Liver (tissue), 9 donors: Measurements from ENCODE around the gene RFX8. TPM values are rescaled to one million over a fixed set of nuclear protein-coding genes. Genes with fewer than 3 reads are reported as not detected.

Experiments used
- DNase-seq: peaks from one replicate; pipeline ENCODE4 v3.0.0-alpha.2; 2017; ENCODE audit warnings: low spot score
- H3K27ac ChIP-seq, 2 donors: one replicate each; pipeline ENCODE4 v1.7.0; 2013; ENCODE audit warnings: inconsistent platforms in 2 of 2, low read length in 2 of 2, control low read depth in 1 of 2, low read depth in 1 of 2, mild to moderate bottlenecking in 1 of 2
- H3K27me3 ChIP-seq, 4 donors: one replicate each; pipeline versions ENCODE4 v1.6.1 to v1.7.0; 2013; ENCODE audit warnings: low read length in 3 of 4, inconsistent platforms in 1 of 4, mild to moderate bottlenecking in 1 of 4, moderate library complexity in 1 of 4; ENCODE audit not compliant: control insufficient read depth in 4 of 4, insufficient read depth in 4 of 4
- H3K36me3 ChIP-seq, 4 donors: one replicate each; pipeline versions ENCODE4 v1.6.1 to v1.7.0; 2013; ENCODE audit warnings: low read length in 3 of 4, mild to moderate bottlenecking in 3 of 4, low read depth in 1 of 4, moderate library complexity in 1 of 4; ENCODE audit not compliant: control insufficient read depth in 4 of 4, insufficient read depth in 3 of 4
- H3K4me1 ChIP-seq, 4 donors: one replicate each; pipeline versions ENCODE4 v1.6.1 to v1.7.0; 2013; ENCODE audit warnings: low read length in 3 of 4, mild to moderate bottlenecking in 3 of 4, moderate library complexity in 1 of 4; ENCODE audit not compliant: control insufficient read depth in 4 of 4, insufficient read depth in 4 of 4
- H3K4me3 ChIP-seq, 3 donors: one replicate each; pipeline versions ENCODE4 v1.6.1 to v1.7.0; 2013; ENCODE audit warnings: low read length in 3 of 3, control low read depth in 1 of 3, low read depth in 1 of 3, mild to moderate bottlenecking in 1 of 3
- H3K9ac ChIP-seq, 2 donors: one replicate each; pipeline ENCODE4 v1.7.0; 2013; ENCODE audit warnings: low read length in 2 of 2, mild to moderate bottlenecking in 2 of 2, moderate library complexity in 2 of 2, control low read depth in 1 of 2, low read depth in 1 of 2
- H3K9me3 ChIP-seq, 4 donors: one replicate each; pipeline versions ENCODE4 v1.6.1 to v1.7.0; 2013; ENCODE audit warnings: low read length in 3 of 4; ENCODE audit not compliant: control insufficient read depth in 4 of 4
- ATF3 ChIP-seq: IDR thresholded peaks from 2 replicates; pipeline ENCODE4 v1.6.1; 2016; ENCODE audit warnings: antibody characterized with exemption
- CTCF ChIP-seq: fragments of 150-350 bp; IDR thresholded peaks from 2 replicates; pipeline ENCODE4 v1.5.1; 2017; ENCODE audit warnings: improper control_type of control experiment, low read depth, low read length; ENCODE audit not compliant: missing input control
- EGR1 ChIP-seq, 2 donors: IDR thresholded peaks; 2 replicates each; pipeline ENCODE4 v1.6.1; 2016 to 2018; ENCODE audit warnings: antibody characterized with exemption in 2 of 2, low read depth in 2 of 2
- FOXA1 ChIP-seq: IDR thresholded peaks from 2 replicates; pipeline ENCODE4 v1.6.1; 2016; ENCODE audit warnings: antibody characterized with exemption
- FOXA2 ChIP-seq: IDR thresholded peaks from 2 replicates; pipeline ENCODE4 v1.6.1; 2016; ENCODE audit warnings: antibody characterized with exemption
- HNF4A ChIP-seq, 2 donors: conservative IDR thresholded peaks; 2 replicates each; pipeline ENCODE4 v1.6.1; 2016; ENCODE audit warnings: antibody characterized with exemption in 2 of 2, mild to moderate bottlenecking in 2 of 2
- HNF4G ChIP-seq: IDR thresholded peaks from 2 replicates; pipeline ENCODE4 v1.6.1; 2016; ENCODE audit warnings: antibody characterized with exemption
- JUND ChIP-seq, 2 donors: IDR thresholded peaks; 2 replicates each; pipeline ENCODE4 v1.6.1; 2016; ENCODE audit warnings: antibody characterized with exemption in 2 of 2
- MAX ChIP-seq: IDR thresholded peaks from 2 replicates; pipeline ENCODE4 v1.6.1; 2016; ENCODE audit warnings: antibody characterized with exemption
- NR2F2 ChIP-seq: IDR thresholded peaks from 2 replicates; pipeline ENCODE4 v1.6.1; 2016; ENCODE audit warnings: antibody characterized with exemption
- RAD21 ChIP-seq, 2 donors: IDR thresholded peaks; 2 replicates each; pipeline ENCODE4 v1.6.1; 2016; ENCODE audit warnings: antibody characterized with exemption in 2 of 2, mild to moderate bottlenecking in 2 of 2
- REST ChIP-seq: IDR thresholded peaks from 2 replicates; pipeline ENCODE4 v1.6.1; 2016; ENCODE audit warnings: antibody characterized with exemption, mild to moderate bottlenecking
- RXRA ChIP-seq, 2 donors: IDR thresholded peaks; 2 replicates each; pipeline ENCODE4 v1.6.1; 2017 to 2018; ENCODE audit warnings: antibody characterized with exemption in 2 of 2, mild to moderate bottlenecking in 1 of 2
- SP1 ChIP-seq: IDR thresholded peaks from 2 replicates; pipeline ENCODE4 v1.6.1; 2018; ENCODE audit warnings: antibody characterized with exemption, mild to moderate bottlenecking
- TAF1 ChIP-seq: conservative IDR thresholded peaks from 2 replicates; pipeline ENCODE4 v1.6.1; 2016; ENCODE audit warnings: antibody characterized with exemption, mild to moderate bottlenecking
- YY1 ChIP-seq: IDR thresholded peaks from 2 replicates; pipeline ENCODE4 v1.6.1; 2016; ENCODE audit warnings: antibody characterized with exemption, mild to moderate bottlenecking
- ZBTB33 ChIP-seq: IDR thresholded peaks from 2 replicates; pipeline ENCODE4 v1.6.1; 2016; ENCODE audit warnings: antibody characterized with exemption
- WGBS: extraction: QIAGEN DNeasy Blood & Tissue Kit; methylation state at CpG from one replicate; pipeline ENCODE4 v1.1.7; 2013; 5-methylcytosine and 5-hydroxymethylcytosine counted together
- polyA plus RNA-seq, 2 donors: library from polyadenylated mRNA; stranded (reverse) in 1 of 2; unstranded in 1 of 2; fragments of 200-250 nt in 1 of 2; fragments of >200 nt in 1 of 2; fragmentation: Nextera tagmentation in 1 of 2; extraction: Ambion mirVana in 1 of 2; gene quantifications; one replicate each; pipeline versions ENCODE4 v1.2.1 to v1.2.3, GENCODE V29; 2013 to 2015
- total RNA-seq, 2 donors: library from RNA; depleted of rRNA; stranded (reverse); fragments of >200 nt; gene quantifications; one replicate each; pipeline ENCODE4 v1.2.3, GENCODE V29; 2014
- donor health status: healthy.
- donor health status: healthy.
- donor health status: healthy.
- donor health status: healthy.
- donor health status: healthy.

The RFX8 gene
- total and polyA plus RNA-seq, 4 donors: 0.08 to 0.09 (median 0.09) TPM; not detected in 1

GRCh38 chr2:101416609-101417008 lies 58.3 kb downstream of the RFX8 start:
- no peaks in the 10 kb centered on the region for H3K36me3 ChIP-seq
- H3K9ac ChIP-seq: no peak overlapping the region
- H3K4me1 ChIP-seq: no peaks in the 10 kb centered on the region
- H3K9me3 ChIP-seq: no peaks in the 10 kb centered on the region
- TF ChIP-seq NR2F2 (no peak), ZBTB33 (no peak), FOXA1 (no peak), SP1 (no peak), RXRA (IDR thresholded peaks at IDR 0.05) (no peak), REST (no peak), CTCF (no peak), TAF1 (no peak), HNF4G (no peak), HNF4A (conservative IDR thresholded peaks at IDR 0.05) (no peak), YY1 (no peak)
- H3K27ac ChIP-seq: no peak overlapping the region
- no peak overlapping the region for H3K4me3 ChIP-seq
- WGBS: 88% methylated on average over 5 of the region's 5 CpGs
- DNase-seq: no peak
- no peaks in the 10 kb centered on the region for H3K27me3 ChIP-seq

- no peak for DNase-seq
- Histone ChIP-seq H3K4me1 (no peaks in the 10 kb centered on the region), H3K36me3 (no peaks in the 10 kb centered on the region), H3K27me3 (no peaks in the 10 kb centered on the region), H3K9ac (no peak overlapping the region), H3K4me3 (no peak overlapping the region), H3K9me3 (no peaks in the 10 kb centered on the region), H3K27ac (no peak overlapping the region)
- 96% methylated on average over 3 of the region's 3 CpGs for WGBS
- no peak for TF ChIP-seq JUND (IDR thresholded peaks at IDR 0.05)
- TF ChIP-seq FOXA2: no peak
- TF ChIP-seq SP1: no peak
- TF ChIP-seq HNF4A (conservative IDR thresholded peaks at IDR 0.05): no peak
- TF ChIP-seq RXRA (IDR thresholded peaks at IDR 0.05): no peak
- no peak for TF ChIP-seq RAD21 (IDR thresholded peaks at IDR 0.05)
- TF ChIP-seq ZBTB33: no peak
- TF ChIP-seq ATF3: no peak
- TF ChIP-seq EGR1 (IDR thresholded peaks at IDR 0.05; ENCODE audit: low read depth in 2 of 2): no peak
- no peak for TF ChIP-seq CTCF
- no peak for TF ChIP-seq FOXA1
- TF ChIP-seq TAF1: no peak
- TF ChIP-seq YY1: no peak
- TF ChIP-seq MAX: no peak
These were observed 59.0 kb downstream of the RFX8 start for GRCh38 chr2:101415884-101416283.
